A549 (cell line): ENCODE measurements around the gene TTR. TPM values are rescaled to one million over a fixed set of nuclear protein-coding genes. Genes with fewer than 3 reads are reported as not detected.

Experiments
- ATAC-seq, 2 experiments: fragments of 200-7000 bp in 1 of 2; fragments of >200 bp in 1 of 2; cut with Nextera tagmentation in 1 of 2; cut with Tn5 transposase in 1 of 2; 3 replicates each; pipeline versions ENCODE4 v1.8.0 to v1.9.1; 2018 to 2020; ENCODE audit warnings: mild to moderate bottlenecking in 1 of 2, moderate library complexity in 1 of 2
- CTCF ChIA-PET: fragments of 300-600 bp; sonication (Branson Sonifier 250); formaldehyde crosslinking; extraction: SDS; loops from one replicate; lab custom pipeline; 2021; ENCODE audit warnings: antibody characterized with exemption, inconsistent platforms; lab: Yijun Ruan, JAX
- POLR2A ChIA-PET: fragments of 350-600 bp; formaldehyde crosslinking; extraction: SDS; loops from one replicate; lab custom pipeline; 2021; ENCODE audit warnings: antibody characterized with exemption, inconsistent platforms; lab: Yijun Ruan, JAX
- DNase-seq, 2 experiments: peaks; one replicate each; pipeline versions ENCODE4 v3.0.0 to v3.0.0-alpha.2; 2011 to 2016; ENCODE audit warnings: low read depth in 1 of 2, low spot score in 1 of 2
- FAIRE-seq: peaks from 2 replicates; lab custom pipeline; 2011; peaks lifted over from hg19 to GRCh38; lab: Jason Lieb, UNC
- H3K27ac ChIP-seq, 2 experiments: fragments of >200 bp; sonication (Bioruptor Twin); formaldehyde crosslinking; 3 replicates each; pipeline ENCODE4 v1.5.1; 2016 to 2017
- H3K4me1 ChIP-seq: fragments of >200 bp; sonication (Bioruptor Twin); formaldehyde crosslinking; 3 replicates; pipeline ENCODE4 v1.6.1; 2016
- H3K4me2 ChIP-seq: fragments of >200 bp; sonication (Bioruptor Twin); formaldehyde crosslinking; 3 replicates; pipeline ENCODE4 v1.6.1; 2016
- H3K4me3 ChIP-seq: fragments of >200 bp; sonication (Bioruptor Twin); formaldehyde crosslinking; 3 replicates; pipeline ENCODE4 v1.5.1; 2016
- H3K9me3 ChIP-seq: fragments of >200 bp; sonication (Bioruptor Twin); formaldehyde crosslinking; 3 replicates; pipeline ENCODE4 v1.6.1; 2016
- BHLHE40 ChIP-seq: IDR thresholded peaks from 2 replicates; pipeline ENCODE4 v1.6.1; 2012; ENCODE audit warnings: low read depth, low read length, inconsistent platforms
- CBX8 ChIP-seq: fragments of 200-600 bp; sonication (generic); IDR thresholded peaks from 2 replicates; pipeline ENCODE4 v1.6.1; 2016
- CHD2 ChIP-seq: fragments of 150-350 bp; IDR thresholded peaks from 2 replicates; pipeline ENCODE4 v1.6.1; 2014; ENCODE audit warnings: low read length; ENCODE audit not compliant: partially characterized antibody
- EHF ChIP-seq: fragments of 250-450 bp; sonication (Bioruptor Pico); IDR thresholded peaks from 2 replicates; pipeline ENCODE4 v1.5.0; 2020; ENCODE audit warnings: mild to moderate bottlenecking
- EP300 ChIP-seq, 2 experiments: fragments of >200 bp; sonication (Bioruptor Twin); formaldehyde crosslinking; IDR thresholded peaks; 2 replicates in 1 of 2; 3 replicates in 1 of 2; pipeline ENCODE4 v1.6.1; 2016 to 2017
- HEYL ChIP-seq: fragments of 250-450 bp; sonication (Bioruptor Pico); IDR thresholded peaks from 2 replicates; pipeline ENCODE4 v1.8.0; 2021; ENCODE audit warnings: mild to moderate bottlenecking, moderate library complexity
- HOXB13 ChIP-seq: fragments of 250-450 bp; sonication (Bioruptor Pico); IDR thresholded peaks from 2 replicates; pipeline ENCODE4 v1.5.0; 2020; ENCODE audit warnings: low read depth, mild to moderate bottlenecking, moderate library complexity
- JUNB ChIP-seq: fragments of >200 bp; sonication (Bioruptor Twin); formaldehyde crosslinking; IDR thresholded peaks from 2 replicates; pipeline ENCODE4 v1.6.1; 2016
- KDM1A ChIP-seq: fragments of 200-600 bp; sonication (generic); IDR thresholded peaks from 2 replicates; pipeline ENCODE4 v1.6.1; 2016; ENCODE audit warnings: low read depth, mild to moderate bottlenecking
- KDM5A ChIP-seq: fragments of 200-600 bp; sonication (generic); IDR thresholded peaks from 2 replicates; pipeline ENCODE4 v1.6.1; 2016; ENCODE audit warnings: antibody characterized with exemption, mild to moderate bottlenecking
- NPAS2 ChIP-seq: fragments of 250-450 bp; sonication (Bioruptor Pico); IDR thresholded peaks from 2 replicates; pipeline ENCODE4 v1.8.0; 2022; ENCODE audit warnings: mild to moderate bottlenecking, moderate library complexity, borderline replicate concordance
- NR3C1 ChIP-seq: fragments of >200 bp; sonication (Bioruptor Twin); formaldehyde crosslinking; IDR thresholded peaks from 3 replicates; pipeline ENCODE4 v1.6.1; 2017
- POLR2AphosphoS2 ChIP-seq: conservative IDR thresholded peaks from 2 replicates; pipeline ENCODE4 v1.6.1; 2012; ENCODE audit warnings: low read length, improper control_type of control experiment, inconsistent platforms
- RAD21 ChIP-seq, 2 experiments: fragments of >200 bp in 1 of 2; sonication (Bioruptor Twin) in 1 of 2; formaldehyde crosslinking in 1 of 2; IDR thresholded peaks in 1 of 2; conservative IDR thresholded peaks in 1 of 2; 2 replicates in 1 of 2; 3 replicates in 1 of 2; pipeline ENCODE4 v1.6.1; 2012 to 2018; ENCODE audit warnings: inconsistent platforms in 1 of 2
- RARB ChIP-seq: fragments of 250-450 bp; sonication (Bioruptor Pico); IDR thresholded peaks from 2 replicates; pipeline ENCODE4 v1.8.0; 2021; ENCODE audit warnings: mild to moderate bottlenecking, moderate library complexity
- RFX5 ChIP-seq: fragments of 450-650 bp; IDR thresholded peaks from 2 replicates; pipeline ENCODE4 v1.7.1; 2014; ENCODE audit warnings: antibody characterized with exemption, mild to moderate bottlenecking, moderate library complexity
- RNF2 ChIP-seq: fragments of 200-600 bp; sonication (generic); IDR thresholded peaks from 2 replicates; pipeline ENCODE4 v1.6.1; 2016; ENCODE audit warnings: low read depth, mild to moderate bottlenecking, antibody characterized with exemption, moderate library complexity, borderline replicate concordance
- SREBF2 ChIP-seq: fragments of 450-650 bp; IDR thresholded peaks from 2 replicates; pipeline ENCODE4 v1.6.1; 2014; ENCODE audit warnings: mild to moderate bottlenecking, moderate library complexity
- ZFP36 ChIP-seq: fragments of 450-650 bp; IDR thresholded peaks from 2 replicates; pipeline ENCODE4 v1.6.1; 2014; ENCODE audit warnings: borderline replicate concordance; ENCODE audit not compliant: partially characterized antibody
- ZNF302 ChIP-seq: fragments of 250-450 bp; sonication (Bioruptor Pico); IDR thresholded peaks from 2 replicates; pipeline ENCODE4 v1.9.0; 2021; ENCODE audit warnings: inconsistent platforms, mild to moderate bottlenecking, moderate library complexity
- ZSCAN20 ChIP-seq: fragments of 250-450 bp; sonication (Bioruptor Pico); IDR thresholded peaks from 2 replicates; pipeline ENCODE4 v1.8.0; 2022; ENCODE audit warnings: mild to moderate bottlenecking, moderate library complexity
- WGBS: methylation state at CpG from one replicate; pipeline ENCODE4 v1.1.6; 2017; ENCODE audit errors: missing lambda C conversion rate; 5-methylcytosine and 5-hydroxymethylcytosine counted together
- polyA plus RNA-seq, 4 experiments: library from polyadenylated mRNA; depleted of rRNA in 3 of 4; stranded (reverse); fragments of >200 nt; fragmentation: RNase III in 1 of 4; extraction: RNeasy Plus Mini Kit Qiagen cat#74134 plus additional on column Dnase treatment in 1 of 4; gene quantifications; 2 replicates in 3 of 4; 3 replicates in 1 of 4; pipeline ENCODE4 v1.2.3, GENCODE V29; 2011 to 2017
- TF ChIP-seq, protein P1 (sequence below): fragments of 250-450 bp; sonication (Bioruptor Pico); IDR thresholded peaks from 2 replicates; pipeline ENCODE4 v1.5.0; 2020; ENCODE audit warnings: low read depth, mild to moderate bottlenecking, moderate library complexity
- TF ChIP-seq, protein P2 (sequence below): fragments of >200 bp; sonication (Bioruptor Twin); formaldehyde crosslinking; IDR thresholded peaks from 3 replicates; pipeline ENCODE4 v1.5.1; 2016
- TF ChIP-seq, protein P3 (sequence below): fragments of 450-650 bp; IDR thresholded peaks from 2 replicates; pipeline ENCODE4 v1.6.1; 2014; ENCODE audit warnings: antibody characterized with exemption
- TF ChIP-seq, protein P4 (sequence below): IDR thresholded peaks from 2 replicates; pipeline ENCODE4 v1.6.1; 2012
- TF ChIP-seq, protein P5 (sequence below): fragments of 200-600 bp; sonication (generic); IDR thresholded peaks from 2 replicates; pipeline ENCODE4 v1.6.1; 2016; ENCODE audit warnings: antibody characterized with exemption, mild to moderate bottlenecking, moderate library complexity
- TF ChIP-seq, protein P6 (sequence below): fragments of 250-450 bp; sonication (Bioruptor Pico); IDR thresholded peaks from 2 replicates; pipeline ENCODE4 v1.5.0; 2021; ENCODE audit warnings: mild to moderate bottlenecking, moderate library complexity, borderline replicate concordance

The TTR gene
- polyA plus RNA-seq, 2 of the 4 experiments (the other 2 are of a cell fraction): 0.18 to 0.28 TPM

DNA sequence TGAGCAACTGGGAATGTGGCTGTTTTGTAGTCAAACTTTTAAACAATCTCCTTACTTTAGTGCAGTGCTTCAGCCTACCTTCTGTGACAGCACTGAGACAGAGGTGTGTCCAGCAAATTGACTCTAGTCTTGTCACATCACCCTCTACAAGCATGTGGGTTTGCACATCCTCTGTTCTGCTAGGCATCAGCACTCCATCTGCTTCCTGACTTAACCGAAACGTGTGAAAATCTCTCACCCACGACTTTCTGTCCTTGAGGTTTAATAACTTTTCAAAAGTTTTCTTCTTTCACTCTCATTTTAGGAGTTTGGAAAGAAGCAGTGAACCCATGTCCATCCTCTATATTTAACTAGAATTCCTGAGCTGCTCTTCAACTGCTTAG lies 42.6 kb downstream of the TTR start:
- Histone ChIP-seq H3K4me1 (no peaks in the 10 kb centered on the region), H3K4me2 (no peak overlapping the region), H3K27ac (no peak overlapping the region), H3K4me3 (no peak overlapping the region)
- ATAC-seq: no peak
- FAIRE-seq: no peak
- CTCF ChIA-PET: interaction anchor here (0.6 kb wide), 1 partner anchor 12 kb away, joined by 4 read pairs; no protein-coding TSS in a partner anchor
- WGBS: 72% methylated on average over 3 of the region's 3 CpGs
- POLR2A ChIA-PET: no interaction called here
- no peak for TF ChIP-seq RAD21 (conservative IDR thresholded peaks at IDR 0.05 in 1 of 2, IDR thresholded peaks at IDR 0.05 in 1 of 2)
- no peak for TF ChIP-seq ZSCAN20 (CRISPR knock-in tag)
- no peak for TF ChIP-seq SREBF2
- TF ChIP-seq RNF2: no peak
- no peak for TF ChIP-seq RARB (CRISPR knock-in tag)
- no peak for TF ChIP-seq NPAS2
- TF ChIP-seq, protein P1, sequence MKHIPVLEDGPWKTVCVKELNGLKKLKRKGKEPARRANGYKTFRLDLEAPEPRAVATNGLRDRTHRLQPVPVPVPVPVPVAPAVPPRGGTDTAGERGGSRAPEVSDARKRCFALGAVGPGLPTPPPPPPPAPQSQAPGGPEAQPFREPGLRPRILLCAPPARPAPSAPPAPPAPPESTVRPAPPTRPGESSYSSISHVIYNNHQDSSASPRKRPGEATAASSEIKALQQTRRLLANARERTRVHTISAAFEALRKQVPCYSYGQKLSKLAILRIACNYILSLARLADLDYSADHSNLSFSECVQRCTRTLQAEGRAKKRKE (CRISPR knock-in tag): no peak
- TF ChIP-seq, all 56 proteins: peak for 0
- H3K9me3 ChIP-seq: no peaks in the 10 kb centered on the region
- DNase-seq: no peak

DNA sequence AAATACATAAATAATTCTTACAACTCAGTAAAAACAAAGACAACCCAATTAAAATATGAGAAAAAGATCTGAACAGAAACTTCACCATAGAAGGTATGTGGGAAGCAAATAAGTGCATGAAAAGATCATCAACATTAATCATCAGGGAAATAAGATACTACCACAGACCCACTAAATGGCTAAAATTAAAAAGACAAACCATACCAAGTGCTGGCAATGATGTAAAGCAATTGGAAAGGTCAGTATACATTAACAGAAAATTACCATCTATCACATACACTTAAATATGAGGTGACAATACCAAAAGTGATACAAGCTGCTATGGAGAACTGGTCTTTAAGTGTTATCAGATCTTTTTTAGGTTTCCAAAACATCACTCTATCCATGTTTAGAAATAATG lies 44.7 kb downstream of the TTR start:
- FAIRE-seq (no peak), ATAC-seq (no peak), DNase-seq (no peak)
- TF ChIP-seq POLR2AphosphoS2 (no peak), EP300 (IDR thresholded peaks at IDR 0.05) (no peak), ZFP36 (no peak), CBX8 (no peak), BHLHE40 (no peak), HOXB13 (no peak), RFX5 (no peak), KDM1A (no peak), JUNB (no peak), EHF (CRISPR knock-in tag) (no peak), ZNF302 (CRISPR knock-in tag) (no peak), KDM5A (no peak), NR3C1 (no peak), CHD2 (no peak), HEYL (CRISPR knock-in tag) (no peak)
- TF ChIP-seq, protein P2, sequence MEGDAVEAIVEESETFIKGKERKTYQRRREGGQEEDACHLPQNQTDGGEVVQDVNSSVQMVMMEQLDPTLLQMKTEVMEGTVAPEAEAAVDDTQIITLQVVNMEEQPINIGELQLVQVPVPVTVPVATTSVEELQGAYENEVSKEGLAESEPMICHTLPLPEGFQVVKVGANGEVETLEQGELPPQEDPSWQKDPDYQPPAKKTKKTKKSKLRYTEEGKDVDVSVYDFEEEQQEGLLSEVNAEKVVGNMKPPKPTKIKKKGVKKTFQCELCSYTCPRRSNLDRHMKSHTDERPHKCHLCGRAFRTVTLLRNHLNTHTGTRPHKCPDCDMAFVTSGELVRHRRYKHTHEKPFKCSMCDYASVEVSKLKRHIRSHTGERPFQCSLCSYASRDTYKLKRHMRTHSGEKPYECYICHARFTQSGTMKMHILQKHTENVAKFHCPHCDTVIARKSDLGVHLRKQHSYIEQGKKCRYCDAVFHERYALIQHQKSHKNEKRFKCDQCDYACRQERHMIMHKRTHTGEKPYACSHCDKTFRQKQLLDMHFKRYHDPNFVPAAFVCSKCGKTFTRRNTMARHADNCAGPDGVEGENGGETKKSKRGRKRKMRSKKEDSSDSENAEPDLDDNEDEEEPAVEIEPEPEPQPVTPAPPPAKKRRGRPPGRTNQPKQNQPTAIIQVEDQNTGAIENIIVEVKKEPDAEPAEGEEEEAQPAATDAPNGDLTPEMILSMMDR: no peak
- TF ChIP-seq, protein P3, sequence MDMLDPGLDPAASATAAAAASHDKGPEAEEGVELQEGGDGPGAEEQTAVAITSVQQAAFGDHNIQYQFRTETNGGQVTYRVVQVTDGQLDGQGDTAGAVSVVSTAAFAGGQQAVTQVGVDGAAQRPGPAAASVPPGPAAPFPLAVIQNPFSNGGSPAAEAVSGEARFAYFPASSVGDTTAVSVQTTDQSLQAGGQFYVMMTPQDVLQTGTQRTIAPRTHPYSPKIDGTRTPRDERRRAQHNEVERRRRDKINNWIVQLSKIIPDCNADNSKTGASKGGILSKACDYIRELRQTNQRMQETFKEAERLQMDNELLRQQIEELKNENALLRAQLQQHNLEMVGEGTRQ: no peak
- TF ChIP-seq, protein P4, sequence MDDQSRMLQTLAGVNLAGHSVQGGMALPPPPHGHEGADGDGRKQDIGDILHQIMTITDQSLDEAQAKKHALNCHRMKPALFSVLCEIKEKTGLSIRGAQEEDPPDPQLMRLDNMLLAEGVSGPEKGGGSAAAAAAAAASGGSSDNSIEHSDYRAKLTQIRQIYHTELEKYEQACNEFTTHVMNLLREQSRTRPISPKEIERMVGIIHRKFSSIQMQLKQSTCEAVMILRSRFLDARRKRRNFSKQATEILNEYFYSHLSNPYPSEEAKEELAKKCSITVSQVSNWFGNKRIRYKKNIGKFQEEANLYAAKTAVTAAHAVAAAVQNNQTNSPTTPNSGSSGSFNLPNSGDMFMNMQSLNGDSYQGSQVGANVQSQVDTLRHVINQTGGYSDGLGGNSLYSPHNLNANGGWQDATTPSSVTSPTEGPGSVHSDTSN: no peak
- TF ChIP-seq, protein P5, sequence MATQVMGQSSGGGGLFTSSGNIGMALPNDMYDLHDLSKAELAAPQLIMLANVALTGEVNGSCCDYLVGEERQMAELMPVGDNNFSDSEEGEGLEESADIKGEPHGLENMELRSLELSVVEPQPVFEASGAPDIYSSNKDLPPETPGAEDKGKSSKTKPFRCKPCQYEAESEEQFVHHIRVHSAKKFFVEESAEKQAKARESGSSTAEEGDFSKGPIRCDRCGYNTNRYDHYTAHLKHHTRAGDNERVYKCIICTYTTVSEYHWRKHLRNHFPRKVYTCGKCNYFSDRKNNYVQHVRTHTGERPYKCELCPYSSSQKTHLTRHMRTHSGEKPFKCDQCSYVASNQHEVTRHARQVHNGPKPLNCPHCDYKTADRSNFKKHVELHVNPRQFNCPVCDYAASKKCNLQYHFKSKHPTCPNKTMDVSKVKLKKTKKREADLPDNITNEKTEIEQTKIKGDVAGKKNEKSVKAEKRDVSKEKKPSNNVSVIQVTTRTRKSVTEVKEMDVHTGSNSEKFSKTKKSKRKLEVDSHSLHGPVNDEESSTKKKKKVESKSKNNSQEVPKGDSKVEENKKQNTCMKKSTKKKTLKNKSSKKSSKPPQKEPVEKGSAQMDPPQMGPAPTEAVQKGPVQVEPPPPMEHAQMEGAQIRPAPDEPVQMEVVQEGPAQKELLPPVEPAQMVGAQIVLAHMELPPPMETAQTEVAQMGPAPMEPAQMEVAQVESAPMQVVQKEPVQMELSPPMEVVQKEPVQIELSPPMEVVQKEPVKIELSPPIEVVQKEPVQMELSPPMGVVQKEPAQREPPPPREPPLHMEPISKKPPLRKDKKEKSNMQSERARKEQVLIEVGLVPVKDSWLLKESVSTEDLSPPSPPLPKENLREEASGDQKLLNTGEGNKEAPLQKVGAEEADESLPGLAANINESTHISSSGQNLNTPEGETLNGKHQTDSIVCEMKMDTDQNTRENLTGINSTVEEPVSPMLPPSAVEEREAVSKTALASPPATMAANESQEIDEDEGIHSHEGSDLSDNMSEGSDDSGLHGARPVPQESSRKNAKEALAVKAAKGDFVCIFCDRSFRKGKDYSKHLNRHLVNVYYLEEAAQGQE: no peak
- TF ChIP-seq, protein P6, sequence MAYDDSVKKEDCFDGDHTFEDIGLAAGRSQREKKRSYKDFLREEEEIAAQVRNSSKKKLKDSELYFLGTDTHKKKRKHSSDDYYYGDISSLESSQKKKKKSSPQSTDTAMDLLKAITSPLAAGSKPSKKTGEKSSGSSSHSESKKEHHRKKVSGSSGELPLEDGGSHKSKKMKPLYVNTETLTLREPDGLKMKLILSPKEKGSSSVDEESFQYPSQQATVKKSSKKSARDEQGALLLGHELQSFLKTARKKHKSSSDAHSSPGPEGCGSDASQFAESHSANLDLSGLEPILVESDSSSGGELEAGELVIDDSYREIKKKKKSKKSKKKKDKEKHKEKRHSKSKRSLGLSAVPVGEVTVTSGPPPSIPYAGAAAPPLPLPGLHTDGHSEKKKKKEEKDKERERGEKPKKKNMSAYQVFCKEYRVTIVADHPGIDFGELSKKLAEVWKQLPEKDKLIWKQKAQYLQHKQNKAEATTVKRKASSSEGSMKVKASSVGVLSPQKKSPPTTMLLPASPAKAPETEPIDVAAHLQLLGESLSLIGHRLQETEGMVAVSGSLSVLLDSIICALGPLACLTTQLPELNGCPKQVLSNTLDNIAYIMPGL (CRISPR knock-in tag): no peak
- H3K4me1 ChIP-seq: no peaks in the 10 kb centered on the region
- no peak overlapping the region for H3K27ac ChIP-seq
- H3K4me3 ChIP-seq: no peak overlapping the region
- H3K9me3 ChIP-seq: no peaks in the 10 kb centered on the region
- ChIA-PET POLR2A (no interaction called here), CTCF (no interaction called here)
- H3K4me2 ChIP-seq: no peak overlapping the region
